ENCODE data around the gene NOVA2. TPM values are rescaled to one million over a fixed set of nuclear protein-coding genes. Genes with fewer than 3 reads are reported as not detected.

The NOVA2 gene
- polyA plus RNA-seq, 2 of the 4 experiments (the other 2 are of a cell fraction), result 0.06 to 0.30 TPM

GRCh38 chr19:46006411-46006810 lies 32.7 kb upstream of the NOVA2 start (continued):
- TF ChIP-seq CBX2 (IDR thresholded peaks at IDR 0.05; ENCODE audit: borderline replicate concordance, low read depth) (no peak), RNF2 (IDR thresholded peaks at IDR 0.05; ENCODE audit: borderline replicate concordance, low read depth) (no peak), KDM1A (IDR thresholded peaks at IDR 0.05; ENCODE audit: low read depth) (no peak), GATA3 (IDR thresholded peaks at IDR 0.05; ENCODE audit: borderline replicate concordance) (no peak), SREBF2 (IDR thresholded peaks at IDR 0.05) (no peak), POLR2A (IDR thresholded peaks at IDR 0.05; ENCODE audit: low read length) (no peak), JUN (IDR thresholded peaks at IDR 0.05) (no peak)

GRCh38 chr19:46002678-46003275 lies 29.1 kb upstream of the NOVA2 start:
- TF ChIP-seq CBX2 (IDR thresholded peaks at IDR 0.05; ENCODE audit: borderline replicate concordance, low read depth) (no peak), MAFK (IDR thresholded peaks at IDR 0.05; ENCODE audit: partially characterized antibody) (no peak), HOXA7 (CRISPR knock-in tag; IDR thresholded peaks at IDR 0.05) (no peak), FOSB (CRISPR knock-in tag; IDR thresholded peaks at IDR 0.05) (no peak), HMGXB4 (CRISPR knock-in tag; IDR thresholded peaks at IDR 0.05; ENCODE audit: borderline replicate concordance) (no peak), SREBF2 (IDR thresholded peaks at IDR 0.05) (no peak), POLR2A (IDR thresholded peaks at IDR 0.05; ENCODE audit: low read length) (no peak), GATA3 (IDR thresholded peaks at IDR 0.05; ENCODE audit: borderline replicate concordance) (no peak), TP53 (CRISPR knock-in tag; IDR thresholded peaks at IDR 0.05) (no peak), PBX3 (IDR thresholded peaks at IDR 0.05) (no peak), ELK1 (IDR thresholded peaks at IDR 0.05; ENCODE audit: low read depth, low read length) (no peak), USF2 (IDR thresholded peaks at IDR 0.05) (no peak), FOXS1 (CRISPR knock-in tag; IDR thresholded peaks at IDR 0.05) (no peak)
- H3K4me1 ChIP-seq, result no peaks in the 10 kb centered on the region
- no peak overlapping the region for H3K4me3 ChIP-seq
- POLR2A ChIA-PET, result no interaction called here
- no peak for FAIRE-seq
- CTCF ChIA-PET, result interaction anchor here (0.6 to 3.0 kb wide), 9 partner anchors 13 to 346 kb away, joined by 3 to 16 read pairs (median 4); no protein-coding TSS in a partner anchor
- no peak for DNase-seq (ENCODE audit: low read depth in 1 of 2, low spot score in 1 of 2)
- ATAC-seq, result no peak
- H3K27ac ChIP-seq, result no peak overlapping the region
- 94% methylated on average over 15 of the region's 15 CpGs for WGBS (ENCODE audit: missing lambda C conversion rate)
- H3K4me2 ChIP-seq, result no peak overlapping the region
- H3K9me3 ChIP-seq, result no peaks in the 10 kb centered on the region

GRCh38 chr19:46000491-46001246 lies 27.0 kb upstream of the NOVA2 start:
- WGBS (ENCODE audit: missing lambda C conversion rate), result 85% methylated on average over 27 of the region's 34 CpGs
- H3K9me3 ChIP-seq, result no peaks in the 10 kb centered on the region
- ATAC-seq (peak in 1 of 2 experiments; percentile 18; a peak in 3 of 6 replicates), FAIRE-seq (no peak), DNase-seq (ENCODE audit: low read depth in 1 of 2, low spot score in 1 of 2) (no peak)
- ChIA-PET POLR2A (no interaction called here), CTCF (interaction anchor here (1.3 to 3.0 kb wide), 3 partner anchors 9 to 77 kb away, joined by 5 to 16 read pairs (median 13); no protein-coding TSS in a partner anchor)
- H3K27ac ChIP-seq, result no peak overlapping the region
- H3K4me2 ChIP-seq, result no peak overlapping the region
- peaks cover 5% of the 10 kb centered on the region for H3K4me1 ChIP-seq
- TF ChIP-seq RAD21 (conservative IDR thresholded peaks at IDR 0.05 in 1 of 2, IDR thresholded peaks at IDR 0.05 in 1 of 2) (no peak), MAZ (IDR thresholded peaks at IDR 0.05; ENCODE audit: borderline replicate concordance, low read depth, low read length) (no peak), MAFK (IDR thresholded peaks at IDR 0.05; ENCODE audit: partially characterized antibody) (no peak), HEYL (CRISPR knock-in tag; IDR thresholded peaks at IDR 0.05) (no peak), SMC3 (IDR thresholded peaks at IDR 0.05) (no peak)
- no peak overlapping the region for H3K4me3 ChIP-seq

All from A549 (cell line).